B cell (primary cell): ENCODE data around the gene URM1. TPM values are rescaled to one million over a fixed set of nuclear protein-coding genes. Genes with fewer than 3 reads are reported as not detected.

Experiments
- ATAC-seq: fragments of 200-7000 bp; cut with Tn5 transposase; one replicate; pipeline ENCODE4 v1.10.0; 2021; ENCODE audit warnings: low read depth, mild to moderate bottlenecking, moderate number of reproducible peaks, moderate library complexity
- CTCF ChIA-PET: fragments of 350-600 bp; sonication (Branson Sonifier 250); formaldehyde crosslinking; loops from one replicate; lab custom pipeline; 2021; ENCODE audit warnings: antibody characterized with exemption, inconsistent platforms; lab: Charles Lee
- POLR2A ChIA-PET: fragments of 350-600 bp; sonication (Branson Sonifier 250); formaldehyde crosslinking; loops from one replicate; lab custom pipeline; 2021; ENCODE audit warnings: antibody characterized with exemption; lab: Charles Lee
- DNase-seq: peaks from one replicate; pipeline ENCODE4 v3.0.0; 2013
- H2AFZ ChIP-seq: 2 replicates; pipeline ENCODE4 v1.6.1; 2012; ENCODE audit warnings: mild to moderate bottlenecking, low read depth, low read length; ENCODE audit not compliant: insufficient read depth, poor library complexity, severe bottlenecking
- H3K27ac ChIP-seq, 2 donors: 1 replicate in 1 of 2; 2 replicates in 1 of 2; pipeline ENCODE4 v1.5.1; 2012 to 2013; ENCODE audit warnings: low read length in 2 of 2, mild to moderate bottlenecking in 2 of 2, moderate library complexity in 1 of 2
- H3K27me3 ChIP-seq, 4 experiments: fragments of 200-600 bp in 1 of 4; sonication (generic) in 1 of 4; replicated peaks in 1 of 4; 1 replicate in 2 of 4; 2 replicates in 2 of 4; pipeline versions ENCODE4 v1.6.1 to v1.7.0; 2013 to 2016; ENCODE audit warnings: low read length in 3 of 4, mild to moderate bottlenecking in 2 of 4, mixed read lengths in 1 of 4, moderate library complexity in 1 of 4; ENCODE audit not compliant: insufficient read depth in 4 of 4, control insufficient read depth in 3 of 4; ENCODE audit errors: control extremely low read depth in 1 of 4
- H3K36me3 ChIP-seq, 2 experiments: replicated peaks in 1 of 2; 1 replicate in 1 of 2; 2 replicates in 1 of 2; pipeline versions ENCODE4 v1.6.1 to v1.7.1; 2013; ENCODE audit warnings: low read length in 1 of 2; ENCODE audit not compliant: insufficient read depth in 2 of 2, control insufficient read depth in 1 of 2; ENCODE audit errors: control extremely low read depth in 1 of 2, extremely low read depth in 1 of 2
- H3K4me1 ChIP-seq, 2 donors: fragments of 200-600 bp in 1 of 2; sonication (generic) in 1 of 2; 1 replicate in 1 of 2; 2 replicates in 1 of 2; pipeline versions ENCODE4 v1.5.1 to v1.6.1; 2013 to 2017; ENCODE audit warnings: low read length in 2 of 2; ENCODE audit not compliant: control insufficient read depth in 2 of 2, insufficient read depth in 2 of 2
- H3K4me2 ChIP-seq: replicated peaks from 2 replicates; pipeline ENCODE3; 2012; ENCODE audit warnings: mild to moderate bottlenecking, low read depth, low read length; ENCODE audit not compliant: poor library complexity, severe bottlenecking
- H3K4me3 ChIP-seq, 5 experiments: fragments of 200-600 bp in 1 of 5; sonication (generic) in 1 of 5; 1 replicate in 3 of 5; 2 replicates in 2 of 5; pipeline versions ENCODE4 v1.5.1 to v1.7.0; 2011 to 2016; ENCODE audit warnings: low read length in 4 of 5, mild to moderate bottlenecking in 4 of 5, low read depth in 2 of 5, control low read depth in 1 of 5, moderate library complexity in 1 of 5; ENCODE audit not compliant: insufficient read depth in 1 of 5; ENCODE audit errors: control extremely low read depth in 1 of 5, extremely low read depth in 1 of 5
- H3K79me2 ChIP-seq: fragments of 200-600 bp; sonication (generic); one replicate; pipeline ENCODE4 v1.6.0; 2016; ENCODE audit warnings: low read length; ENCODE audit not compliant: control insufficient read depth, insufficient read depth
- H3K9ac ChIP-seq: fragments of 200-600 bp; sonication (generic); 2 replicates; pipeline ENCODE4 v1.6.1; 2017; ENCODE audit warnings: mild to moderate bottlenecking, low read length, moderate library complexity
- H3K9me3 ChIP-seq, 3 donors: one replicate each; pipeline versions ENCODE4 v1.6.1 to v1.7.1; 2013; ENCODE audit warnings: low read length in 2 of 3; ENCODE audit not compliant: control insufficient read depth in 2 of 3, insufficient read depth in 1 of 3; ENCODE audit errors: control extremely low read depth in 1 of 3
- H4K20me1 ChIP-seq: 2 replicates; pipeline ENCODE4 v1.6.0; 2012; ENCODE audit warnings: mild to moderate bottlenecking, low read length; ENCODE audit not compliant: insufficient read depth, control insufficient read depth, poor library complexity, severe bottlenecking
- H3K27ac Mint-ChIP-seq: one replicate; pipeline ENCODE4 v1.8.0; 2021; ENCODE audit warnings: mixed read lengths
- H3K27me3 Mint-ChIP-seq: one replicate; pipeline ENCODE4 v1.8.0; 2021; ENCODE audit warnings: mixed read lengths
- H3K4me1 Mint-ChIP-seq: one replicate; pipeline ENCODE4 v1.8.0; 2021; ENCODE audit warnings: mixed read lengths
- H3K4me3 Mint-ChIP-seq: one replicate; pipeline ENCODE4 v1.8.0; 2021; ENCODE audit warnings: mixed read lengths
- H3K9me3 Mint-ChIP-seq: one replicate; pipeline ENCODE4 v1.8.0; 2022; ENCODE audit warnings: mixed read lengths; ENCODE audit not compliant: insufficient read depth
- CTCF ChIP-seq: fragments of 200-600 bp; IDR thresholded peaks from one replicate; pipeline ENCODE4 v1.8.0; 2022; ENCODE audit warnings: antibody characterized with exemption, mild to moderate bottlenecking
- EZH2 ChIP-seq: IDR thresholded peaks from 2 replicates; pipeline ENCODE4 v1.6.1; 2012; ENCODE audit warnings: borderline replicate concordance, low read depth, mild to moderate bottlenecking, moderate library complexity, low read length; ENCODE audit not compliant: insufficient read depth, poor library complexity, severe bottlenecking
- WGBS: methylation state at CpG from one replicate; pipeline ENCODE4 v1.1.5; 2013; ENCODE audit warnings: missing lambda C conversion rate; ENCODE audit not compliant: insufficient coverage; 5-methylcytosine and 5-hydroxymethylcytosine counted together
- intact Hi-C: fragments of 100-400 bp; cut with micrococcal nuclease; formaldehyde crosslinking; loops from one replicate; pipeline ENCODE4 v1.10.0; 2022
- polyA plus RNA-seq: library from polyadenylated mRNA; depleted of rRNA; stranded (reverse); fragments of >200 nt; gene quantifications from 2 replicates; pipeline ENCODE4 v1.2.3, GENCODE V29; 2012
- total RNA-seq, 2 donors: library from RNA; stranded (reverse); fragments of 120-200 nt in 1 of 2; gene quantifications; 1 replicate in 1 of 2; 2 replicates in 1 of 2; pipeline versions ENCODE4 v1.2.3 to v1.2.4, GENCODE V29; 2013 to 2022

The URM1 gene
- total and polyA plus RNA-seq, 2 donors (not counting 1 experiment from before 2014, with no cell fraction given), result 40.3 to 43.8 TPM

GRCh38 chr9:128399861-128400260 lies 28.7 kb downstream of the URM1 start:
- Mint-ChIP-seq H3K4me1 (peaks cover 3% of the 10 kb centered on the region), H3K4me3 (no peak overlapping the region), H3K9me3 (no peaks in the 10 kb centered on the region), H3K27me3 (peaks cover 5% of the 10 kb centered on the region), H3K27ac (no peak overlapping the region)
- TF ChIP-seq EZH2, result no peak
- TF ChIP-seq CTCF, result no peak
- intact Hi-C loops, result no loop called here
- no peaks in the 10 kb centered on the region for H3K9me3 ChIP-seq
- no peaks in the 10 kb centered on the region for H3K36me3 ChIP-seq
- no peak overlapping the region for H2AFZ ChIP-seq
- CTCF ChIA-PET, result no interaction called here
- POLR2A ChIA-PET, result no interaction called here
- WGBS, result 94% methylated on average over 3 of the region's 3 CpGs
- no peak overlapping the region for H3K27ac ChIP-seq
- no peak for ATAC-seq
- H3K9ac ChIP-seq, result no peak overlapping the region
- no peak for DNase-seq
- no peak overlapping the region for H3K4me2 ChIP-seq
- H3K79me2 ChIP-seq, result no peaks in the 10 kb centered on the region
- no peaks in the 10 kb centered on the region for H3K27me3 ChIP-seq
- H4K20me1 ChIP-seq, result no peaks in the 10 kb centered on the region
- no peak overlapping the region for H3K4me3 ChIP-seq
- H3K4me1 ChIP-seq, result no peaks in the 10 kb centered on the region

GRCh38 chr9:128404560-128404959 lies 33.4 kb downstream of the URM1 start:
- Histone ChIP-seq H3K9ac (no peak overlapping the region), H4K20me1 (no peaks in the 10 kb centered on the region), H3K27ac (no peak overlapping the region), H3K4me2 (no peak overlapping the region), H3K4me3 (no peak overlapping the region), H3K79me2 (no peaks in the 10 kb centered on the region), H3K4me1 (no peaks in the 10 kb centered on the region), H3K36me3 (no peaks in the 10 kb centered on the region), H2AFZ (no peak overlapping the region), H3K27me3 (peaks cover 0 to 17% (median 2%) of the 10 kb centered on the region in 4 experiments), H3K9me3 (no peaks in the 10 kb centered on the region)
- TF ChIP-seq EZH2, result no peak
- H3K4me3 Mint-ChIP-seq, result no peak overlapping the region
- H3K9me3 Mint-ChIP-seq, result no peaks in the 10 kb centered on the region
- H3K4me1 Mint-ChIP-seq, result no peaks in the 10 kb centered on the region
- H3K27me3 Mint-ChIP-seq, result peaks cover 17% of the 10 kb centered on the region
- DNase-seq (no peak), ATAC-seq (no peak)
- CTCF ChIA-PET, result no interaction called here
- no peak overlapping the region for H3K27ac Mint-ChIP-seq
- POLR2A ChIA-PET, result no interaction called here
- WGBS, result no CpG with 5 or more reads among the region's 5 CpGs
- intact Hi-C loops, result no loop called here
